Calu3 (cell line): ENCODE data around the gene GAS2. TPM values are rescaled to one million over a fixed set of nuclear protein-coding genes. Genes with fewer than 3 reads are reported as not detected.
A peak's percentile ranks its signal among the peaks of the same experiment; 100 is the strongest.

Experiments
- BruUV-seq: library from RNA; stranded (reverse); fragments of 400-500 nt; replicated peaks from 2 replicates; lab custom pipeline; 2021; lab: Mats Ljungman, UMichigan
- CTCF ChIA-PET: fragments of 300-600 bp; sonication (Branson Sonifier 250); formaldehyde crosslinking; loops from one replicate; lab custom pipeline; 2022; ENCODE audit warnings: antibody characterized with exemption; lab: Charles Lee
- DNase-seq: peaks from one replicate; pipeline ENCODE4 v3.0.0; 2022
- H3K27ac Mint-ChIP-seq: one replicate; pipeline ENCODE4 v1.8.0; 2022; ENCODE audit warnings: mixed read lengths; ENCODE audit not compliant: unreplicated experiment
- H3K27me3 Mint-ChIP-seq: one replicate; pipeline ENCODE4 v1.8.0; 2022; ENCODE audit warnings: mixed read lengths; ENCODE audit not compliant: unreplicated experiment
- H3K36me3 Mint-ChIP-seq: one replicate; pipeline ENCODE4 v1.8.0; 2022; ENCODE audit warnings: mild to moderate bottlenecking, moderate library complexity, mixed read lengths; ENCODE audit not compliant: insufficient read depth, unreplicated experiment
- H3K4me1 Mint-ChIP-seq: one replicate; pipeline ENCODE4 v1.8.0; 2022; ENCODE audit warnings: mild to moderate bottlenecking, low read depth, mixed read lengths; ENCODE audit not compliant: unreplicated experiment
- H3K4me3 Mint-ChIP-seq: one replicate; pipeline ENCODE4 v1.8.0; 2022; ENCODE audit warnings: mild to moderate bottlenecking, low read depth, moderate library complexity, mixed read lengths; ENCODE audit not compliant: unreplicated experiment
- H3K9me3 Mint-ChIP-seq: one replicate; pipeline ENCODE4 v1.8.0; 2022; ENCODE audit warnings: low read depth, mixed read lengths; ENCODE audit not compliant: unreplicated experiment
- CTCF ChIP-seq: fragments of 200-600 bp; IDR thresholded peaks from one replicate; pipeline ENCODE4 v1.8.0; 2022; ENCODE audit warnings: antibody characterized with exemption; ENCODE audit not compliant: unreplicated experiment
- intact Hi-C: fragments of 100-400 bp; cut with micrococcal nuclease; formaldehyde crosslinking; loops from one replicate; pipeline ENCODE4 v1.10.0; 2022; ENCODE audit not compliant: unreplicated experiment
- total RNA-seq: library from RNA; stranded (reverse); gene quantifications from 2 replicates; pipeline ENCODE4 v1.2.3, GENCODE V29; 2022

GAS2 gene
- total RNA-seq, 1 experiment from 2014 or later, result 3.9 TPM

DNA sequence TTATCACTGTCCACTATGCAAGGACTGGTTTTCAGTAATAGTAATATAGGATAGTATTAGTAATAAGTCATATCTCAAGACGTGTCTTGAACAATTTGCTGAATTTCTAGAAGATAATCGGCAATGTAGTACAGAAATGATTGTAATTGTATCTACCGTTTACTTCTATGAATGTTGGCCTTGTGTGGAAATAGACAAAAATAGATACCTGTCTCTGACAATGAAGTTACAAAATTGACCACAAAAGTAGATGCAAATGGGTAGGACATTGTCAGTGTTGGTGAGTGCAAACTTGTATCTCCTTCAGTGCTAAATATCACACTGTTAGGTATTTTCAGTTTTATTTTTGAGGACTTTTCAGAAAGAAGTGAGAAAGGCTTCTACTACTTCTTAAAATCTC lies 120.1 kb downstream of the GAS2 start:
- CTCF ChIA-PET, result interaction anchor here (0.5 kb wide), 1 partner anchor 43 kb away, joined by 3 read pairs; no protein-coding TSS in a partner anchor
- Mint-ChIP-seq H3K4me1 (peaks cover 11% of the 10 kb centered on the region), H3K36me3 (no peaks in the 10 kb centered on the region), H3K9me3 (no peaks in the 10 kb centered on the region), H3K27me3 (no peaks in the 10 kb centered on the region), H3K4me3 (no peak overlapping the region), H3K27ac (no peak overlapping the region)
- no peak for DNase-seq
- BruUV-seq, result no TSS peak
- intact Hi-C loops, result loop anchor here (5.0 kb wide), 2 partner anchors 244 to 359 kb away; no protein-coding TSS in a partner anchor
- no peak for TF ChIP-seq CTCF

DNA sequence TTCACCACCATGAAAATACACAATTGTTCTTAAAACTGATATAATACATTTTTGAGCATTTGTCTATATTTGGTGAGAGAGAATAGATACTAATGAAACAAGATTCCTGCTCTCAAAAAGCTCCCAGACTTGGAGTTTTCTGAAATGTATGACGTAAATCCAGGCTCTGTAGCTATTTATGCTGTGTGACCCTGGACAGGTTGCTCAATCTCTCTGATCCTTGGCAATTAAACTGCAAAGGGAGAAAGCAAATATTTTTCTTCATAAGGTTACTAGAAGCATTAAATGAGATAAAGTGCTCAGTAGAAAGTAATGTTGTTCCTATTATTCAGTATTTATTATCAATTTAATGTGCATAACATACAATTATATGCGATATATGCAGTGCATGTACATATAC lies 120.6 kb downstream of the GAS2 start:
- BruUV-seq, result no TSS peak
- no peak for TF ChIP-seq CTCF
- CTCF ChIA-PET, result interaction anchor here (0.5 kb wide), 1 partner anchor 43 kb away, joined by 3 read pairs; no protein-coding TSS in a partner anchor
- Mint-ChIP-seq H3K4me1 (peaks cover 17% of the 10 kb centered on the region), H3K4me3 (no peak overlapping the region), H3K36me3 (no peaks in the 10 kb centered on the region), H3K27me3 (no peaks in the 10 kb centered on the region), H3K27ac (no peak overlapping the region), H3K9me3 (no peaks in the 10 kb centered on the region)
- no peak for DNase-seq
- intact Hi-C loops, result loop anchor here (1.0 to 5.0 kb wide), 4 partner anchors 116 to 453 kb away; no protein-coding TSS in a partner anchor

DNA sequence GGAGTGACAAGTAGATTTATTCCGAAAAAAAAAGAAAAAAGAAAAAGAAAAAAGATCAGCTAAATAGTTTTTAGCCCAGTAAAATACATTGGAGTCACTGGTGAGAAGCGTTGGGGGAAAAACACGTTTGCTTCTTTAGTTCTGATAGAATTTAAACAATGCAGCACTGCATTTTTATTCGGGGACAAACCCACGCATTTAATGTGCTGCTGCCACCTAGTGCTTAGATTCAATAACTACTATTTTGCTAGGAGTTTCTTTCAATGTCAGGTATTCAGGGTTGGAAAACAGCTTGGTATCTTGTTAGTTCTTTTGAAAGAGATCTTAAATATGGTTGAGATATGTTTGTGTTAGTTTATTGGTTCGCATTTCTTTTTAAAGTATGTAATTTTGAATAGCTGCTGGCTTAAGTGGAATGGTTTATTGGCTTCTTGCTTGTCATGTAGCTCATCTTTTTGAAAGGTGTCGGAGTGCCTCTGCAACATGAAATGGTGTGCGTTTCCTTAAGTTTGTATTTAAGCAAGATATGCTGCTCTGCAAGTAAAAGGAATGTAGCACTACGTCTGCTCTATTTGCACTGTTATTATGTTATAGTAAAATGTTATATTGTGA lies 121.2 kb downstream of the GAS2 start:
- peak; percentile 50 for TF ChIP-seq CTCF
- no TSS peak for BruUV-seq
- intact Hi-C loops, result loop anchor here (1.0 to 5.0 kb wide), 5 partner anchors 42 to 453 kb away; partner anchors contain the start of gene SVIP
- peak; percentile 33 for DNase-seq
- Mint-ChIP-seq H3K27me3 (no peaks in the 10 kb centered on the region), H3K27ac (no peak overlapping the region), H3K36me3 (no peaks in the 10 kb centered on the region), H3K4me1 (peaks cover 23% of the 10 kb centered on the region), H3K4me3 (no peak overlapping the region), H3K9me3 (no peaks in the 10 kb centered on the region)
- CTCF ChIA-PET, result interaction anchor here (0.7 to 0.8 kb wide), 2 partner anchors 35 to 250 kb away, joined by 3 read pairs; no protein-coding TSS in a partner anchor

- H3K27ac Mint-ChIP-seq, result peak overlapping the region; percentile 97
- no peaks in the 10 kb centered on the region for H3K27me3 Mint-ChIP-seq
- H3K4me3 Mint-ChIP-seq, result peak overlapping the region; percentile 18
- no TSS peak for BruUV-seq
- CTCF ChIA-PET, result interaction anchor here (1.0 kb wide), 1 partner anchor 37 kb away, joined by 4 read pairs; the partner anchor contains the start of gene SVIP
- intact Hi-C loops, result loop anchor here (2.0 kb wide), 1 partner anchor 36 kb away; the partner anchor contains the start of gene SVIP
- H3K9me3 Mint-ChIP-seq, result no peaks in the 10 kb centered on the region
- no peak for TF ChIP-seq CTCF
- peak; percentile 70 for DNase-seq
- H3K36me3 Mint-ChIP-seq, result no peaks in the 10 kb centered on the region
- peaks cover 44% of the 10 kb centered on the region for H3K4me1 Mint-ChIP-seq
Measured at GRCh38 chr11:22792497-22792896, 126.1 kb downstream of the GAS2 start.
